ENCODE data around the gene PLG. TPM values are rescaled to one million over a fixed set of nuclear protein-coding genes. Genes with fewer than 3 reads are reported as not detected.
"Not testable (repeated sequence)": the region's sequence is repeated elsewhere in the genome, so short reads cannot be mapped to it uniquely, and the experiment has no call there.

PLG gene
- 0.37 TPM for total RNA-seq
- long read RNA-seq = 0 reads

DNA sequence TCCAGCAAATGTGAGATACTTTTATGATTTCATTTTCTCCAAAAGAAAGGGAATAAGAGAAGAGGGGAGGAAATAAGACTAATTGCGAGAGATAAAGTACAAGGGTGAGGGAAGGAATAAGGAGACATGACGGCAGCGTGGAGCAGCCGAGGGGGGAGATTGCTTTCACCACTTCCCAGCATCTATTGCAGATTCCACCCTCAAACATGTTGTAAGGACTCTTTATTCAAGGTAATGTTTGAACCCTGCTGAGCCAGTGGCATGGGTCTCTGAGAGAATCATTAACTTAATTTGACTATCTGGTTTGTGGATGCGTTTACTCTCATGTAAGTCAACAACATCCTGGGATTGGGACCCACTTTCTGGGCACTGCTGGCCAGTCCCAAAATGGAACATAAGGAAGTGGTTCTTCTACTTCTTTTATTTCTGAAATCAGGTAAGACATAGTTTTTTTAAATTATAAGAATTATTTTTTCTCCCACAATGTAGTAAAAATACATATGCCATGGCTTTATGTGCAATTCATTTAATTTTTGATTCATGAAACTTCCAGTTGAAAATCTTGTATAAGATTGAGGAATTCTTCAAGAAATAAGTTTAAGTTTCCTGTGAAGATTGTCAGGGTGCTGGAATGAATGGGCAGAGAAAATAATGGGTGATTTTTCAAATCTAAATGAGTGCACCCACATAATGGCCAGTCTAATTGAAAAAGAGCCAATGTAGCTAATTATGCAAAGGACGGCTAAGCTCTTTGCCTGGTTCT lies at the start of gene PLG:
Gene PLG (plus strand): TSS at position 327 of the 763 bp plus-strand sequence. CDS start 61 bp downstream, at position 388.
- DNase-seq; ATAC-seq; intact Hi-C loops (cut with micrococcal nuclease): not testable (repeated sequence)

- intact Hi-C loops (cut with micrococcal nuclease) = no loop called here
- DNase-seq = no peak
- no peak for ATAC-seq
These were observed 42.5 kb upstream of the PLG start for GRCh38 chr6:160659562-160659961.

DNA sequence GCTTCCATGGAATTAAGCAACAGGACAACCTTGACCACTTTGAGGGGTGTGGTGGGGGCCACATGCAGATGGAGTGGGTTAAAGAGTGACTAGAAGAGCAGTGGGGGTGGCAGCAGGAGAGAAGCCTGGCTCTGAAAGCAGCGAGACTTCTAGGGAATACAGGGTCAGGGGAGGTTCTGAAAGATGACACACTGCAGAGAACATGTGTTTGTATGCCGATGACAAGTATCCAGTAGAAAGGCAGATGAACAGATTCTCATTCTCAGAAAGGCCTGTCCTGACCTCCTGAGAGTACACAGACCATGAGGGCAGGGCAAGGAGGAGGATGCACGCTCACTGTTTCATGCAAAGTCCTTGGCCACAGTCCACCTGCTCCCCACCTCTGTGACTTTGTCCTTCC lies 40.8 kb upstream of the PLG start:
- DNase-seq = no peak
- ATAC-seq = no peak
- intact Hi-C loops (cut with micrococcal nuclease) = no loop called here

DNA sequence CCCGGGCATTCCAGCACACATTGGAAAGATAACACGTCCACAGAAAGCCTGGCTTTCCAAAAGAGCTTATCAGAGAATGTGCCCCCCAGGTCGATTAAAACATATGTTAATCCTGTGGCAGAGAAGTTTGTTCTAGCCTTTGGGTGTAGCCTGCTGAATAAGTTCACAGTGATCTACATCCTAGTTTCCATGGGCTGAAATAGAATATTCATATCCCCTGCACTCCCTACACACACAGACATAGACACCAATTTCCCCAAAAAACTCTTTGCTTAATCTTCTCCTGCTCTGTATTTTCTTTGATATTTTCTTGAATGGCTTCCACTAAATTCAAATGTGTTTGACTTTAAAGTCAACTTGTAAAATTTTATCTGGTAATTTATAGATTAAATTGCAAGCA lies 39.6 kb upstream of the PLG start:
- intact Hi-C loops (cut with micrococcal nuclease) = no loop called here
- ATAC-seq (no peak), DNase-seq (no peak)

- ATAC-seq (no peak), DNase-seq (no peak)
- intact Hi-C loops (cut with micrococcal nuclease) = no loop called here
These were observed 39.2 kb upstream of the PLG start for GRCh38 chr6:160662842-160663241.

- ATAC-seq; DNase-seq; intact Hi-C loops (cut with micrococcal nuclease): not testable (repeated sequence)
These were observed 37.8 kb upstream of the PLG start, which contains the start of gene LPA for GRCh38 chr6:160664198-160664597. Gene LPA (minus strand): TSS chr6:160664275. CDS start chr6:160664214, 61 bp downstream.

DNA sequence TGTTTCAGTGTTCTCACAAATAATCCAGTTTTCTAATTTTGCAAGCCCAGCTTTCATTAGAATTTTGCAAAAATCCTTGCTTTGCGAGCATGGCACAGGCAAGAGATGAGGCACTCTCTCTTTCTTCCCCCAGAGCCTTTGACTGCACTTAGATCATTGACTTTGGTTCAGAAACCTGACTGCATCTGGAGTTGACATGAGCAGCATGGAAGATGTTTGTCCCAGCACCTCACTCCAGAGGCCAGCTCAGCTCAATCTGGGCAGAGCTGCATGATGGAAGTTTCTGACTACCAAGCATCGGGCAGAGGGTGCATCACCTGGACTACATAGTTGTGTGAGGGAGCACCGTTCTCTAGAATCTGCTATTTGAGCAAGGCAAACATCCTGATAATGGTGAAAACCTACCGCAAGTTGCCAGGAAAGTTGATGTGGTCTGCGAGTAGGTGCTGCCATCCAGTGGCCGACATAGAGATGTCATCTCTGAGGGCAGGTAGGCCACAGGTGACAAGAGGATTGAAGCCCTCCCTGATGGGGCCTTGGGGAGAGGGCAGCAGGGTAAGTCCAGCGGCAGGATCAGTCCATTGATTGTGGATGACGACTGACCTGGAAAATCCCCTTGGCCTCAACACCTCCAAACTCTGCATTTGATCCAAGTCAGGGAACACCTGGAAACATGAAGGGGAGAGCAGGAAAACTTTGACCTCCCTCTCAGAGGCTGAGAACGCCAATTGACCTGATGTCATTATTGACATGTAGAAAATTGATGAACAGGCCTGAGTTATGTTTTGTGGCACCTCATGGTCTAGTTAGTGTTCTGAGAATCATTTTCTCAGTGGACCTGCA lies 34.2 kb upstream of the PLG start:
- intact Hi-C loops (cut with micrococcal nuclease) = no loop called here
- DNase-seq = no peak
- ATAC-seq = no peak

DNA sequence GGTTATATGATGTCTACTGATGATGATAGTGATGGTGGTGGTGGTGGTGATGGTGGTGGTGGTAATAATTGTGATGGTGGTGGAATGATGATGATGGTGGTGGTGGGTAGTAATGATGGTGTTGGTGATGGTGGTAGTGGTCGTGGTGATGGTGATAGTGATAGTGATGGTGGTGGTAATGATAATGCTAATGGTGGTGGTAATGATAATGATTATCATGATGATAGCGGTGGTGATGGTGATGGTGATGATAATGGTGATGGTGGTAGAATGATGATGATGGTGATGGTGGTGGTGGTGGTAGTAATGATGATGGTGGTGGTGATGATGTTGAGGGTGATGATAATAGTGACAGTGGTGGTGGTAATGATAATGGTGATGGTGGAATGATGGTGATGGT lies 33.5 kb upstream of the PLG start:
- intact Hi-C loops (cut with micrococcal nuclease) = no loop called here
- no peak for ATAC-seq
- DNase-seq = no peak

DNA sequence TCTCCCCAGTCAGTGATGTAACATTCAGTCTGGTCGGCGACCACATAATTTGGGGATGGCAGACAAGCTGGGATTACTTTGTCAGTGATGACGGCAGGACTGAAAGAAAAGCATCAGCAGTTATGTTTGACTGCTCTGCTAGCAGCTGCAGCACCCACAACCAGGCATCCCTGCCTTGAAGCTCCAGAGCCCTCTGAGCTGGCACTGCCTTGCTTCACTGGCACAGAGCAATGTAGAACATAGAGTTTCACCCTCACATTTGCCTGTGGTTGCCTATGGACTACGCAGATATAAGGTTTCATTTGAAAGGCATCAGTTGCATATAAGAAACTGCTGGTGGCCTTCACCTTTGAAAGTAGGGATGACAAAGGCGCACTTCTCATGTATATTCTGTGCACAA lies 25.6 kb upstream of the PLG start:
- intact Hi-C loops (cut with micrococcal nuclease); ATAC-seq; DNase-seq: not testable (repeated sequence)

DNA sequence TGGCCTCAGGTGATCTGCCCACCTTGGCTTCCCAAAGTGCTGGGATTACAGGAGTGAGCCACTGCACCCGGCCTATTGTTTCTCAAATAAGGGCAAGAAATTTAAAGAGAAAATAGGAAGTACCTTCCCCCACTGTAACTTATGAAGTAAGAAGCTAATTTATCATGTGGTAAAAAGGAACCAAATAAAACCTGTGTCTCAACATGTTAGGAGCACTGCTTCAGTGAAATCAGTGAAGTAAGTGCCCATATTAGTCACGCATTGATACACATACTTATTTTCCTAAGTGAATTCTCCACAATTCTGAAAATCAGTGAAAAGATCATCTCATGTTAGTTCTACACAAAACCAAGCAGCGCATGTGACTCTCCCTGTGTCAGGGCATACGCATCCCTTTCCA lies 23.8 kb upstream of the PLG start:
- DNase-seq (no peak), ATAC-seq (no peak)
- intact Hi-C loops (cut with micrococcal nuclease) = no loop called here

- ATAC-seq = no peak
- intact Hi-C loops (cut with micrococcal nuclease) = no loop called here
- no peak for DNase-seq
These were observed 23.2 kb upstream of the PLG start for GRCh38 chr6:160678744-160679401.

DNA sequence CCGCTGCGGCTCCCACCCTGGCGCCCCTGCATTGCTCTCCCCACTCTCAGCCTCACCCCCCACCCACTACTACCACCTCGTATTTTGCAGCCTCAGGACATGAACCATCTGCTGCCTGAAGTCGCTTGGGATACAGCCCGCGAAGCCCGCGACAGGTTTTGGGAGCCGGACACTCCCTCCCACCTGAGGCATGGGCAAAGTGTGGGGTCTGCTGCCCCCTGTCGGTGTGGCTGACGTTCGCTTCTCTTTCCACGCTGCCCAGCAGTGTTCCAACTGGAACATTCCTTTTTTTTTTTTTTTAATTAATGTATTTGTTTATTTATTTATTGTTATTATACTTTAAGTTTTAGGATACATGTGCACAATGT lies 22.7 kb upstream of the PLG start:
- ATAC-seq = no peak
- intact Hi-C loops (cut with micrococcal nuclease) = no loop called here
- no peak for DNase-seq

GRCh38 chr6:160685101-160685761 lies 16.8 kb upstream of the PLG start:
- ATAC-seq; DNase-seq; intact Hi-C loops (cut with micrococcal nuclease): not testable (repeated sequence)

GRCh38 chr6:160685762-160686450 lies 16.1 kb upstream of the PLG start:
- ATAC-seq = no peak
- intact Hi-C loops (cut with micrococcal nuclease) = no loop called here
- no peak for DNase-seq

DNA sequence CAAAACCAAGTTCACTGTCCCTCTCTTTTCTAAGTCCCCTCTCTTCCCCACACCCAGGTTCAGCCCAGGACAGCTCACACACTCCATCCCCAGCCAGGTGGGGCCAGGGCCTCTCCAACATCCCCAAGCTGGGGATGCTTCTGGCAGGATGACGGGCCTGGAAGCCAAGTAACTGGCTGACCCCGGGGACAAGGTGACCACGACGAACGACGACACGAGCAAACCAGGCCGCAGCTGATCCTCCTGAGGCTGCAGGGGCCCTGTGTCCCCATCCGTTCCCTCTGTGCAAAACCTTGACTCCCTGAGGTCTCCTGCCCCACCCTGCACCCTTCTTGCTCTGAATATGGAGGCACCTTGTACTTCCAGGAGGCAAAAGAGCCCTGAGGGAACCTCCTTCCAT lies 11.6 kb upstream of the PLG start:
- no peak for ATAC-seq
- intact Hi-C loops (cut with micrococcal nuclease) = no loop called here
- DNase-seq = no peak

- ATAC-seq (no peak), DNase-seq (no peak)
- intact Hi-C loops (cut with micrococcal nuclease) = no loop called here
These were observed 10.4 kb upstream of the PLG start for GRCh38 chr6:160691617-160692016.

DNA sequence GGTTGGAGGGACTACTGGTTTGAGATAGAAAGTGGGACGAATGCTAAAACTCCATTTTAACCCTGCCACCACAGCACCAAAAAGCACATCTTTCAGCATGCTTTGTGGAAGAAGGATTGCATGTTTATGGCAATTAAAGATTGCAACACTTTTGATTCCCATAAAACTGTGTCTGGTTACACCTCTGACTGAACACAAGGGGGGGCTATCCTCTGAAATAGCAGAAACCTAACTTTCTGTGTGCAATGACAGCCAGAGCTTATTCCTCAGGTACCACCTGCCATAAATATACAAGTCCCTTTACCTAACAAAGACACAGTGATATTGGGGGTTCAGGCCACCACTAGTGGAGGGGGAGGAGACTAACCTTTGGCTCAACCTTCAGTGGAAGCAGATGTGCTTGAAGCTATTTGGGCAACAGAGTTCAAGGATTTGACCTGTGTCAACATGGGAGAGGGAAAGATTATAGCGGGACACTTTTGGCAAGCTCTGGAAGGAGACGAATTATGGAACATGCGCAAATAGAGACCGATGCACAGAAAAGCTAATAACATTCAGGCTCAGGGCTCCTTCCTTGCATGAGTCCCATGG lies 9.6 kb upstream of the PLG start:
- intact Hi-C loops (cut with micrococcal nuclease) = no loop called here
- no peak for DNase-seq
- no peak for ATAC-seq

DNA sequence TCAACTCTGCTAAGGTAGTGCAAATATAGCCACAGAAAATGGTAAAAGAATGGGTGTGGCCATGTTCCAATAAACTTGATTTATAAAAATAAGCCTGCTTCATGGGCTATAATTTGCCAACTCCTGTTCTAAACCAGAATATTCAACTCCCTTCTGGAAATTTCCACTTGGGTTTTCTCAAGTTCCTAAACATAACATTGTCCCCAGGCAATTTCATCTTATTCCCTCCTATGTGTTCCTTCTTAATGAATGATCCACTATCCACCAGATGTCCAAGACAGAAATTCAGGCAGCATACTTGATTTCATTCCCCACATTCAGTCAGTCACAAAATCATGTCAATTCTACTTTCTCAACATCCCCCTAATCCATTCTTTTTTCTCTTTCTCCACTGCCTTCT lies 7.0 kb upstream of the PLG start:
- ATAC-seq; intact Hi-C loops (cut with micrococcal nuclease); DNase-seq: not testable (repeated sequence)
